Keratinocyte (primary cell): ENCODE results near the gene DENND1A. TPM values are rescaled to one million over a fixed set of nuclear protein-coding genes. Genes with fewer than 3 reads are reported as not detected.

ENCODE experiments used
- DNase-seq: peaks from one replicate; pipeline ENCODE4 v3.0.0-alpha.2; 2011; ENCODE audit warnings: low read depth, missing footprints, low spot score
- FAIRE-seq: peaks from 2 replicates; lab custom pipeline; 2011; peaks lifted over from hg19 to GRCh38; lab: Jason Lieb, UNC
- H2AFZ ChIP-seq: 2 replicates; pipeline ENCODE4 v1.6.0; 2012; ENCODE audit warnings: low read length, control low read depth, inconsistent platforms; ENCODE audit not compliant: control insufficient read depth
- H3K27ac ChIP-seq: 2 replicates; pipeline ENCODE4 v1.5.1; 2011; ENCODE audit warnings: low read length; ENCODE audit not compliant: control insufficient read depth, insufficient read depth
- H3K27me3 ChIP-seq: 3 replicates; pipeline ENCODE4 v1.6.0; 2011; ENCODE audit warnings: low read length; ENCODE audit not compliant: control insufficient read depth, insufficient read depth; ENCODE audit errors: extremely low read depth
- H3K36me3 ChIP-seq, 2 experiments: 2 replicates in 1 of 2; 3 replicates in 1 of 2; pipeline ENCODE4 v1.5.1; 2011; ENCODE audit warnings: low read length in 2 of 2, mild to moderate bottlenecking in 1 of 2; ENCODE audit not compliant: control insufficient read depth in 2 of 2, insufficient read depth in 2 of 2; ENCODE audit errors: extremely low read depth in 1 of 2
- H3K4me1 ChIP-seq: 3 replicates; pipeline ENCODE4 v1.5.1; 2011; ENCODE audit warnings: low read length; ENCODE audit not compliant: control insufficient read depth, insufficient read depth; ENCODE audit errors: extremely low read depth
- H3K4me2 ChIP-seq: 3 replicates; pipeline ENCODE4 v1.6.0; 2011; ENCODE audit warnings: low read depth, low read length; ENCODE audit not compliant: control insufficient read depth, insufficient read depth; ENCODE audit errors: extremely low read depth
- H3K4me3 ChIP-seq, 3 experiments: fragments of 200-600 bp in 1 of 3; sonication (generic) in 1 of 3; 2 replicates in 2 of 3; 3 replicates in 1 of 3; pipeline ENCODE4 v1.5.1; 2011 to 2016; ENCODE audit warnings: low read length in 3 of 3, mild to moderate bottlenecking in 3 of 3, control low read depth in 2 of 3, inconsistent platforms in 1 of 3, low read depth in 1 of 3, mixed read lengths in 1 of 3, mixed run types in 1 of 3, moderate library complexity in 1 of 3; ENCODE audit not compliant: control insufficient read depth in 2 of 3, insufficient read depth in 2 of 3; ENCODE audit errors: extremely low read depth in 1 of 3
- H3K79me2 ChIP-seq: 2 replicates; pipeline ENCODE4 v1.6.0; 2012; ENCODE audit warnings: low read length; ENCODE audit not compliant: control insufficient read depth, insufficient read depth
- H3K9ac ChIP-seq: 3 replicates; pipeline ENCODE4 v1.6.0; 2011; ENCODE audit warnings: low read length; ENCODE audit not compliant: control insufficient read depth, insufficient read depth; ENCODE audit errors: extremely low read depth
- H3K9me1 ChIP-seq: 3 replicates; pipeline ENCODE4 v1.6.0; 2011; ENCODE audit warnings: low read length; ENCODE audit not compliant: control insufficient read depth, insufficient read depth; ENCODE audit errors: extremely low read depth
- H3K9me3 ChIP-seq: 2 replicates; pipeline ENCODE4 v1.5.1; 2012; ENCODE audit warnings: low read depth, low read length; ENCODE audit not compliant: control insufficient read depth
- H4K20me1 ChIP-seq: 3 replicates; pipeline ENCODE4 v1.6.0; 2011; ENCODE audit warnings: low read length; ENCODE audit not compliant: control insufficient read depth, insufficient read depth; ENCODE audit errors: extremely low read depth
- CTCF ChIP-seq, 3 experiments: IDR thresholded peaks in 1 of 3; conservative IDR thresholded peaks in 1 of 3; optimal IDR thresholded peaks in 1 of 3; 2 replicates in 2 of 3; 3 replicates in 1 of 3; pipeline versions ENCODE3 to v1.5.1; 2011; ENCODE audit warnings: low read length in 3 of 3, mild to moderate bottlenecking in 3 of 3, moderate library complexity in 2 of 3, control low read depth in 1 of 3, inconsistent platforms in 1 of 3; ENCODE audit not compliant: insufficient read depth in 2 of 3; ENCODE audit errors: extremely low read depth in 1 of 3
- EZH2 ChIP-seq: IDR thresholded peaks from one replicate; pipeline ENCODE4 v1.6.1; 2012; ENCODE audit warnings: inconsistent platforms, mild to moderate bottlenecking, low read length, moderate library complexity
- dilution Hi-C: fragments of 300-500 bp; cut with MboI; formaldehyde crosslinking; loops from one replicate; pipeline ENCODE4 v1.7.0; 2020; ENCODE audit warnings: low sequenced_read_pairs; ENCODE audit not compliant: extremely low pct_ligation_motif_present
- polyA plus RNA-seq, 5 experiments: library from polyadenylated mRNA; depleted of rRNA in 3 of 5; stranded (reverse) in 3 of 5; stranded (forward) in 1 of 5; unstranded in 1 of 5; fragments of >200 nt; gene quantifications; 1 replicate in 1 of 5; 2 replicates in 3 of 5; 3 replicates in 1 of 5; pipeline versions ENCODE4 v1.2.1 to v1.2.3, GENCODE V29; 2011 to 2012; ENCODE audit warnings: missing spikeins in 2 of 5, low read depth in 1 of 5, low replicate concordance in 1 of 5

DENND1A gene
- polyA plus RNA-seq, 1 donor (not counting 4 experiments of a cell fraction or from before 2014, with no cell fraction given) = 13.0 TPM

DNA sequence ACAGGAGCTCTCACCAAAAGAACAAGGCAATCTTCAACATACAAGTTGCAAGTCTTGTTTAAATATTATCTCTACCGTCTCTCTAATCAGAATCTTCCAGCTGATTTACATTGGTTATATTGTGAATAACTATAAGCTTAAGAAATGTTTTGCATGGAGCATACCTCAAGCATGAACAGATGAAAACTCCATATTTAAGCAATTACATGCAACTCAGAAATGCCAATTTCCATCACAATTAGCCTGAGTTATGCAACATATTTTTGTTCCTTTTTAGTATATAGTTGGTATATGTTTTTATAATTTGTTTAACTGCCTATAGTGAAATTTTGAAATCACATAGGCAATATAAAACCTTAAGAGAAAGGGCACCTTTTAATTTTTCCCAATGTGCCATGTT, 142.5 kb downstream of the DENND1A start:
- dilution Hi-C loops = no loop called here
- H3K79me2 ChIP-seq = no peaks in the 10 kb centered on the region
- H4K20me1 ChIP-seq = no peaks in the 10 kb centered on the region
- H3K4me3 ChIP-seq = no peak overlapping the region
- TF ChIP-seq CTCF (optimal IDR thresholded peaks at IDR 0.05 in 1 of 3, IDR thresholded peaks at IDR 0.05 in 1 of 3, conservative IDR thresholded peaks at IDR 0.05 in 1 of 3; ENCODE audit: extremely low read depth in 1 of 3, insufficient read depth in 2 of 3, low read length in 3 of 3) (no peak), EZH2 (no peak)
- no peak overlapping the region for H3K4me2 ChIP-seq
- no peak overlapping the region for H2AFZ ChIP-seq
- no peaks in the 10 kb centered on the region for H3K4me1 ChIP-seq
- no peaks in the 10 kb centered on the region for H3K27me3 ChIP-seq
- no peak for FAIRE-seq
- DNase-seq = no peak
- H3K9me1 ChIP-seq = no peaks in the 10 kb centered on the region
- H3K36me3 ChIP-seq = no peaks in the 10 kb centered on the region
- no peak overlapping the region for H3K9ac ChIP-seq
- no peak overlapping the region for H3K27ac ChIP-seq
- no peaks in the 10 kb centered on the region for H3K9me3 ChIP-seq

- dilution Hi-C loops = no loop called here
- H3K27ac ChIP-seq = no peak overlapping the region
- TF ChIP-seq CTCF (optimal IDR thresholded peaks at IDR 0.05 in 1 of 3, IDR thresholded peaks at IDR 0.05 in 1 of 3, conservative IDR thresholded peaks at IDR 0.05 in 1 of 3; ENCODE audit: extremely low read depth in 1 of 3, insufficient read depth in 2 of 3, low read length in 3 of 3) (no peak), EZH2 (no peak)
- no peaks in the 10 kb centered on the region for H4K20me1 ChIP-seq
- no peaks in the 10 kb centered on the region for H3K27me3 ChIP-seq
- H3K9me1 ChIP-seq = no peaks in the 10 kb centered on the region
- DNase-seq (no peak), FAIRE-seq (peak; percentile 17)
- H3K4me1 ChIP-seq = peaks cover 4% of the 10 kb centered on the region
- no peak overlapping the region for H3K4me3 ChIP-seq
- H3K9me3 ChIP-seq = no peaks in the 10 kb centered on the region
- no peak overlapping the region for H2AFZ ChIP-seq
- H3K79me2 ChIP-seq = no peaks in the 10 kb centered on the region
- no peak overlapping the region for H3K4me2 ChIP-seq
- H3K9ac ChIP-seq = no peak overlapping the region
- no peaks in the 10 kb centered on the region for H3K36me3 ChIP-seq
Measured at GRCh38 chr9:123784518-123784917, 145.4 kb downstream of the DENND1A start.
